SK-N-SH (cell line): Measurements from ENCODE around the gene PPFIBP2.

Experiments used
- CTCF ChIP-seq: fragments of 200-600 bp; sonication (generic); IDR thresholded peaks from 2 replicates; pipeline ENCODE4 v1.6.1; 2017; ENCODE audit warnings: antibody characterized with exemption, mild to moderate bottlenecking, moderate library complexity
- EP300 ChIP-seq, 2 experiments: IDR thresholded peaks; 2 replicates each; pipeline versions ENCODE4 v1.4.0 to v1.6.1; 2012; ENCODE audit warnings: borderline replicate concordance in 1 of 2, low read depth in 1 of 2, low read length in 1 of 2
- EZH2phosphoT487 ChIP-seq: fragments of 200-600 bp; sonication (generic); IDR thresholded peaks from 2 replicates; pipeline ENCODE4 v1.6.1; 2017; ENCODE audit warnings: low read depth, mixed run types, mild to moderate bottlenecking, antibody characterized with exemption, moderate library complexity, borderline replicate concordance
- GABPA ChIP-seq: IDR thresholded peaks from 2 replicates; pipeline ENCODE4 v1.4.0; 2012; ENCODE audit warnings: low read depth, mild to moderate bottlenecking
- NRF1 ChIP-seq: IDR thresholded peaks from 2 replicates; pipeline ENCODE4 v1.6.1; 2012; ENCODE audit warnings: low read depth, mild to moderate bottlenecking, low read length
- RAD21 ChIP-seq: IDR thresholded peaks from 2 replicates; pipeline ENCODE4 v1.6.1; 2012; ENCODE audit warnings: mild to moderate bottlenecking, low read length
- SIN3A ChIP-seq: IDR thresholded peaks from 2 replicates; pipeline ENCODE4 v1.6.1; 2012; ENCODE audit warnings: low read depth, mild to moderate bottlenecking, low read length, moderate library complexity, borderline replicate concordance
- TAF1 ChIP-seq: IDR thresholded peaks from 2 replicates; pipeline ENCODE4 v1.6.1; 2012; ENCODE audit warnings: low read depth, mild to moderate bottlenecking, low read length, moderate library complexity, borderline replicate concordance
- YY1 ChIP-seq: IDR thresholded peaks from 2 replicates; pipeline ENCODE4 v1.4.0; 2012; ENCODE audit warnings: low read depth, mild to moderate bottlenecking
- ZBTB33 ChIP-seq: IDR thresholded peaks from 2 replicates; pipeline ENCODE4 v1.4.0; 2012; ENCODE audit warnings: low read depth, borderline replicate concordance

GRCh38 chr11:7597620-7598019, 83.8 kb downstream of the PPFIBP2 start:
- TF ChIP-seq EP300 (IDR thresholded peaks at IDR 0.05; ENCODE audit: borderline replicate concordance in 1 of 2, low read depth in 1 of 2, low read length in 1 of 2) (no peak), CTCF (no peak), ZBTB33 (no peak), NRF1 (no peak), RAD21 (no peak), YY1 (no peak), EZH2phosphoT487 (no peak), GABPA (no peak), SIN3A (no peak), TAF1 (no peak)
